Neural crest cell (in vitro differentiated cells): ENCODE results near the gene BAIAP2L1. TPM values are rescaled to one million over a fixed set of nuclear protein-coding genes. Genes with fewer than 3 reads are reported as not detected.

ENCODE experiments used
- DNase-seq: peaks from one replicate; pipeline ENCODE4 v3.0.0; 2021; ENCODE audit warnings: low read depth, mixed read lengths, low spot score
- H3K27ac Mint-ChIP-seq: one replicate; pipeline ENCODE4 v1.8.0; 2021; ENCODE audit warnings: mild to moderate bottlenecking, mixed read lengths; ENCODE audit not compliant: unreplicated experiment
- H3K27me3 Mint-ChIP-seq: 2 replicates; pipeline ENCODE4 v1.8.0; 2021; ENCODE audit warnings: low read depth, mild to moderate bottlenecking, mixed read lengths
- H3K36me3 Mint-ChIP-seq: 2 replicates; pipeline ENCODE4 v1.8.0; 2021; ENCODE audit warnings: low read depth, mild to moderate bottlenecking, mixed read lengths
- H3K4me1 Mint-ChIP-seq: 2 replicates; pipeline ENCODE4 v1.8.0; 2021; ENCODE audit warnings: mixed read lengths
- H3K4me3 Mint-ChIP-seq: one replicate; pipeline ENCODE4 v1.8.0; 2021; ENCODE audit warnings: mild to moderate bottlenecking, mixed read lengths
- H3K9me3 Mint-ChIP-seq: 2 replicates; pipeline ENCODE4 v1.8.0; 2021; ENCODE audit warnings: mixed read lengths
- CTCF ChIP-seq: fragments of 200-600 bp; sonication (generic); conservative IDR thresholded peaks from 2 replicates; pipeline ENCODE4 v1.5.0; 2021; ENCODE audit warnings: antibody characterized with exemption, mild to moderate bottlenecking
- total RNA-seq: library from RNA; stranded (reverse); gene quantifications from 2 replicates; pipeline ENCODE4 v1.2.1, GENCODE V29; 2021

The BAIAP2L1 gene
- total RNA-seq, 1 donor from 2014 or later: 1.5 TPM

GRCh38 chr7:98351136-98351535, 49.8 kb downstream of the BAIAP2L1 start:
- TF ChIP-seq CTCF: no peak
- H3K9me3 Mint-ChIP-seq: no peaks in the 10 kb centered on the region
- no peaks in the 10 kb centered on the region for H3K4me1 Mint-ChIP-seq
- H3K27me3 Mint-ChIP-seq: no peaks in the 10 kb centered on the region
- no peak overlapping the region for H3K4me3 Mint-ChIP-seq
- no peak overlapping the region for H3K27ac Mint-ChIP-seq
- DNase-seq: no peak
- no peaks in the 10 kb centered on the region for H3K36me3 Mint-ChIP-seq

- Mint-ChIP-seq H3K4me1 (no peaks in the 10 kb centered on the region), H3K9me3 (no peaks in the 10 kb centered on the region), H3K4me3 (no peak overlapping the region), H3K27ac (no peak overlapping the region), H3K36me3 (no peaks in the 10 kb centered on the region), H3K27me3 (no peaks in the 10 kb centered on the region)
- no peak for DNase-seq
- TF ChIP-seq CTCF: no peak
These were observed 52.0 kb downstream of the BAIAP2L1 start for GRCh38 chr7:98348726-98349474.

GRCh38 chr7:98346515-98347069, 54.3 kb downstream of the BAIAP2L1 start:
- DNase-seq: no peak
- no peaks in the 10 kb centered on the region for H3K9me3 Mint-ChIP-seq
- H3K27me3 Mint-ChIP-seq: no peaks in the 10 kb centered on the region
- H3K36me3 Mint-ChIP-seq: no peaks in the 10 kb centered on the region
- no peak overlapping the region for H3K27ac Mint-ChIP-seq
- H3K4me3 Mint-ChIP-seq: no peak overlapping the region
- no peaks in the 10 kb centered on the region for H3K4me1 Mint-ChIP-seq
- no peak for TF ChIP-seq CTCF

- TF ChIP-seq CTCF: no peak
- no peak overlapping the region for H3K4me3 Mint-ChIP-seq
- no peaks in the 10 kb centered on the region for H3K4me1 Mint-ChIP-seq
- H3K27me3 Mint-ChIP-seq: no peaks in the 10 kb centered on the region
- no peak overlapping the region for H3K27ac Mint-ChIP-seq
- DNase-seq: no peak
- H3K36me3 Mint-ChIP-seq: no peaks in the 10 kb centered on the region
- no peaks in the 10 kb centered on the region for H3K9me3 Mint-ChIP-seq
These were observed 59.8 kb downstream of the BAIAP2L1 start for GRCh38 chr7:98341106-98341505.

- Mint-ChIP-seq H3K4me1 (no peaks in the 10 kb centered on the region), H3K9me3 (no peaks in the 10 kb centered on the region), H3K4me3 (no peak overlapping the region), H3K27ac (no peak overlapping the region), H3K27me3 (no peaks in the 10 kb centered on the region), H3K36me3 (no peaks in the 10 kb centered on the region)
- no peak for DNase-seq
- TF ChIP-seq CTCF: no peak
These were observed 61.8 kb downstream of the BAIAP2L1 start for GRCh38 chr7:98339043-98339442.
